NCI-H1092 (cell line): ENCODE results near the gene SACM1L.

Source experiments
- DNase-seq: peaks from one replicate; lab custom pipeline; 2025; lab: John Stamatoyannopoulos, UW

SACM1L gene

DNA sequence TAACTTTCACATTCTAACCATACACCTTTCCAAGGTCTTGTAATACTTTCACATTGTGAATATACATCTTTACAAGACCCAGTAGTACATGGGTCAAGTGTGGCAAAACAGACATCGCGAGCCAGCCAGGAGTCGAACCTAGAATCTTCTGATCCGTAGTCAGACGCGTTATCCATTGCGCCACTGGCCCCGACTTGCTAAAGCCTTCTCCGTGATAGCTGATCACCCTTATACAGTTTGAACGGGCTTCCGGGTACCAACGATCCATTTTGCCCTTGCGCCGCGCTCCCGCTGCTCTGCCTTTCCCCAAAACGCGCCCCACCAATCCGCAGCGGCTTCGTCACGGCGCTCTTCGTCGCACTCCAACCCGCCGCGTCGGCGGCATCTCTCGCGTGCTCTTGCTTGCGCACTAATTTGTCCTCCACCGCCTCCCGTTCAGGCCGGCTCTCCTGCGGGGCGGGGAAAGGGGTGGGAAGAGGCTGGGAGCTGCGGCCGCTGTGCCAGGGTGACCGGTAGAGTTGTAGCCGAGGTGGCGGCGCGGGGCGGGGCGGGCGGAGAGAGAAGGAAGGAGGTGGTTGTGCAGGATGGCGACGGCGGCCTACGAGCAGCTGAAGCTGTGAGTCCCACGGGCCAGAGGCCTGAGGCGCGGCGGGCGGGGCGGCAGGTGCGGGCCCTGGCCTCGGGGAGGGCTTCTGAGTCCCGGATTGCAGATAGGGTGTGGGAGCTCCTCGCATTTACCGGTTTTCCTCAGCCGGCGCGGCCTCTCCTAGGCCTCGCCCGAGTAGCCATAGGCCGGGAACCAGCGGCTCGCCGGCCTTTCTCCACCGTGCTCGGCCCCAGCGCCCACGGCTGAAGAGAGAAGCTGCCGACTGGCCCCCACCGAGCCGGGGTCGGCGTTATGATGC, at the start of gene SACM1L:
Gene SACM1L, plus strand, starts transcription at position 515 of the 905 bp plus-strand sequence. Its CDS starts 70 bp downstream, at position 585.
- DNase-seq: peak; percentile 95

GRCh38 chr3:45640091-45640507, 49.1 kb upstream of the SACM1L start:
- DNase-seq: no peak

- DNase-seq: no peak
Observed at GRCh38 chr3:45640724-45641361, 48.4 kb upstream of the SACM1L start.

GRCh38 chr3:45641756-45642155, 47.4 kb upstream of the SACM1L start:
- DNase-seq: no peak

DNA sequence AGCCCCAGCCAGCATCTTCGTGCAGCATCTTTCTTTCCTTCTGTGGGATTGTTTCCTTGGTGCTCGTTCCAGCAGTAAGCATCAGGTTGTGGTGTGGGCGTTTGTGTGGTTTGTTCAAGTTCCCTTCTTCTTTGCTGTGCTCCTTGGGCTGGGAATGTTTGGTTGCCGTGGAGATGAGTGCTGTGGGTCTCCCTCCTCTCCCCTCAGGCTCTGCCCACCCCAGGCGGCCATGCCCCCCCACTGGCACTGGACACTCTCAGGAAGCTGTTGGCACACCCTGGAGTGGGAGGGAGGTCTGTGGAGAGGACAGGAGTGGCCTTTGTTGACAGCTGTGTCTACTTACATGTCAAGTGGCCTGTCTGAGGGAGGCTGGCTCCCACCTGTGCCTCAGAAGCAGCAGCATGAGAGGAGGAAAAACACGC, 46.5 kb upstream of the SACM1L start:
- DNase-seq: peak; percentile 5

DNA sequence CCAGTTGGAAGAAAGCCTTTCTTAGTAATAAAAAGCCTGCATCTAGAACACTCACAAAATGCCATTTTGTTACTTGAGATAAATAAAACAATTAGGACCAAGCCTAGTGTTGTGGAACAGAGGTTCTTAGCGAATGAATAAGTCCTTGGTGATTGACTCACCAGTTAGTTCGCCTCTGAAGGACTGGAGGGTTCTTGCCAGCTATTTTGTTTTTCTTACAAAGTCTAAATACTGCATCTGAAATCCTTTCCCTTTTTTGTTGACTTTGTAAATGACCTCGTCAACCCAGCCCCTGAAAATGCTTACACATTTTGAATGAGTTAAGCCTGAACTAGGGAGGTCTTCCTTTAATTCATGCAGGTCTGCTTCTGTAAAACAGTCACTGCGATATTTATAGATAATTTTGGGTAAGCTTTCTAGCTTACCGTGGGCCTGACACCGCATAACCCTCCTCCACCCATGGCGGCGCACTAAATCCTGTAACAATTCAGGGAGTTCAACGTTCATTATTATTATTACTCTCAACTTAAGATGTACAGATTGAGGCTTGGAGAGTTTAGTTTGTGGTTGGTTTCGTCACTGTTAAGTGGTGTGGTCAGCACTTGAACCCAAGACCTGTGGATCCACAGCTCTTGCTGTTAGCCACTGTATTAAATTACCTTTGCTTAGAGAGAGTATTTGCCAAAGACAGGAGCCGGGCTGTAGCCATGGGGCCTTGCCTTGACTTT, 45.0 kb upstream of the SACM1L start:
- DNase-seq: no peak

GRCh38 chr3:45644791-45645201, 44.4 kb upstream of the SACM1L start:
- no peak for DNase-seq

GRCh38 chr3:45646051-45646585, 43.1 kb upstream of the SACM1L start:
- no peak for DNase-seq

DNA sequence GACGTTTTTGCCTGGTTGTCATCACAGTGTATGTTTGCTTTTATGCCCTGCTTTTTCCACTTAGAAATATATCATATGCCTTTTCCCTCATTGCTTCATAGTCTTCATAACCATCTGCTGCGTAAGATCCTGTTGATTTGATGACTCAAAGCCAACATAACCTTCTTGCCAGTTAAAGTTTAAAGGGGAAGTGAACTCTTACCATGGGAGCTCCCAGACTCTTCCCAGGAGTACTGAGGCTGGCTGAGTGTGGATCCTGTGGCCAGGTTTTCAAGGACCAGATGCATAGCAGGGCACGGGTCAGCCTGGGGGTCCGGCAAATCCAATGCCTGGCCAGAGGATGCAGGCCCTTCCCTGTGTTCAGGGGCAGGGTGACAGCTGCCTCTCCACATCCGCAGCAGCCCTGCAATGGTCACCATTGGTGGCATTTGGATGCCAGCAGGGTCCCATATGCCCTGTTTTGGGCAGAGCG, 42.0 kb upstream of the SACM1L start:
- DNase-seq: no peak

DNA sequence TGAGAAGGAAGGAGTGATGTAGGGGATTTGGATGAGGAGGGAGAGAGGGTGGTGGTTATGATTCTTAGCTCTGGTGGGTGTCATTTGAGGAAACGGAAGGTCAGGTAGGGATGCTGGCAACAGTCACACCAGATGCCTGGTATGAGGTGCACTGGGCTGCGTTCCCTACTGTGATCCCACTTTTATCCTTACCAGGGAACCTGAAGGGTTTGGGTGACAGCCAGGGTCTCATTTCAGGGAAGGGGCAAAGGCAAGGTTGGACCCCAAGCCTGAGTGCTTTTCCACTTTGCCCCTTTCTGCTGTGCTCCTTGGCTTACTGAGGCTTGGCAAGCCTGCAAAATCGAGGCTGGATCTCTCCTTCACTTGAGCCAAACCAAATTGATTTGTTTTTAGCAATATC, 36.0 kb upstream of the SACM1L start:
- DNase-seq: no peak

- DNase-seq: no peak
Observed at GRCh38 chr3:45654397-45654944, 34.7 kb upstream of the SACM1L start.

DNA sequence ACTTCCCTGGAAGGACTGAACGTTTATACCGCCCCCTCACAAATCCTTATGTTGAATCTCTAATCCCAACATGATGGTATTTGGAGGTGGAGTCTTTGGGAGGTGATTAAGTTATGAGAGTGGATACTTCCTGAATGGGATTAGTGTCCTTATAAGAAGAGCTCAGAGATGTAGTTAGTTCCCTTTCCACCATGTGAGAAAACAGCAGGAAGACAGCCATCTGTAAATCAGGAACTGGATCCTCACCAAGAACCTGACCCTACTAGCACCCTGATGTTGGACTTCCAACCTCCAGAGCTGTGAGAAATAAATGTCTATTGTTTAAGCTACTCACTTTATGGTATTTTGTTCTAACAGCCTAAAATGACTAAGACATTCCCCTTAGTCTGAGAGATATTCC, 33.3 kb upstream of the SACM1L start:
- no peak for DNase-seq

- peak; percentile 45 for DNase-seq
Observed at GRCh38 chr3:45656575-45657363, 32.4 kb upstream of the SACM1L start.

DNA sequence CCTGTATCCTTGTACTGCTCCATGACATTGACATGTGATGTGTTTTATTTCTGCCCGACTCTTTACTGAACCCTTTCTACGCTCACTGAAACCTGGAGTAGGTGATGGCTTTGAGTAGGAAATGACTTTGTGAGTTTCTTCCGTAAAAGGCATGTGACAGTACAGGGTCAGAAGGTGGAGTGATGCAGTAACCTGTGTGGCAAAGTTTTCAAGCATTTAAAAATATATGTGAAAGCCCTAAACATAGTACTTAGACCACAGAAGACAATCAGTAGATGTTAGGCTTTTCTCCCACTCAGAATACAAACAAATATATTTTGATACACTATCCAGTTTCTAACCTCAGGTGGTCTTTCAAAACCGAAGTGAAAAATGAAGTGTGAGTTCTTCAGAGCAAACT, 31.3 kb upstream of the SACM1L start:
- DNase-seq: no peak

- peak; percentile 30 for DNase-seq
Observed at GRCh38 chr3:45659661-45660566, 29.3 kb upstream of the SACM1L start.

DNA sequence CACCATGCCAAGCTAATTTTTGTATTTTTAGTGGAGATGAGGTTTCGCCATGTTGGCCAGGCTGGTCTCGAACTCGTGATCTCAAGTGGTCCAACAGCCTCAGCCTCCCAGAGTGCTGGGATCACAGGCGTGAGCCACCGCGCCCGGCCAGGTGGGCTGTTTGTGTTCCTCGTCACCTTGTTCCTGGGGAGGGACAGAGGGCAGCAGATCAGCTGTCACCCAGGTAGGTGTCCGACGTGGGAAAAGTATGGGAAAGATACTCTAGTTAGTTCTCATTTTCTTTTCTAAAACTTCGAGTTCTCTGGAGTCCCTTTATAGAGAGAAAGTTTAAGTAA, 28.7 kb upstream of the SACM1L start:
- DNase-seq: no peak

DNA sequence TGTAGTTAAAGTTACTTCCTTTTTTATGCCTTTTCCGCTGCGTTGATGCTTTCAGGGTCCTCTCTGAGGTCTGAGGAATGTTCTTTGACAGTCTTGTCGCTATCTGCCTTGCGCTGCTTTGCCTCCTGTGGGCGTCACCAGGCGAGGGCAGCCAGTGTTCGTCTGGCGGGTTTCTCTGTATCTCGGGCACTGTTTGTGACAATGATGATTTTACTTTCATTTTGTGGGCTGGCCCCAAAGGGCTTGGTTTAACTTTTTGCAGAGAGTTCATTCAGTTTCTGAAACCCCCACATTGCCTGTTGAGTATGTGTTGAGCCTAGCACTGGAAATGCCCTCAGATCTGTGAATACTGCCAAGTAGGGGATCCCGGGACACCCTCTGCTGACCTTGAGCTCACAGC, 24.6 kb upstream of the SACM1L start:
- no peak for DNase-seq

- DNase-seq: peak; percentile 52
Observed at GRCh38 chr3:45665101-45665572, 24.1 kb upstream of the SACM1L start.

- no peak for DNase-seq
Observed at GRCh38 chr3:45666757-45667431, 22.3 kb upstream of the SACM1L start.
